NCI-H526 treated with DMSO at 0.1 percent for 48 hours (cell line): ENCODE measurements around the gene ARIH2.
A peak's percentile ranks its signal among the peaks of the same experiment; 100 is the strongest.

ENCODE experiments used
- DNase-seq: peaks from one replicate; lab custom pipeline; 2025; lab: John Stamatoyannopoulos, UW

The ARIH2 gene

DNA sequence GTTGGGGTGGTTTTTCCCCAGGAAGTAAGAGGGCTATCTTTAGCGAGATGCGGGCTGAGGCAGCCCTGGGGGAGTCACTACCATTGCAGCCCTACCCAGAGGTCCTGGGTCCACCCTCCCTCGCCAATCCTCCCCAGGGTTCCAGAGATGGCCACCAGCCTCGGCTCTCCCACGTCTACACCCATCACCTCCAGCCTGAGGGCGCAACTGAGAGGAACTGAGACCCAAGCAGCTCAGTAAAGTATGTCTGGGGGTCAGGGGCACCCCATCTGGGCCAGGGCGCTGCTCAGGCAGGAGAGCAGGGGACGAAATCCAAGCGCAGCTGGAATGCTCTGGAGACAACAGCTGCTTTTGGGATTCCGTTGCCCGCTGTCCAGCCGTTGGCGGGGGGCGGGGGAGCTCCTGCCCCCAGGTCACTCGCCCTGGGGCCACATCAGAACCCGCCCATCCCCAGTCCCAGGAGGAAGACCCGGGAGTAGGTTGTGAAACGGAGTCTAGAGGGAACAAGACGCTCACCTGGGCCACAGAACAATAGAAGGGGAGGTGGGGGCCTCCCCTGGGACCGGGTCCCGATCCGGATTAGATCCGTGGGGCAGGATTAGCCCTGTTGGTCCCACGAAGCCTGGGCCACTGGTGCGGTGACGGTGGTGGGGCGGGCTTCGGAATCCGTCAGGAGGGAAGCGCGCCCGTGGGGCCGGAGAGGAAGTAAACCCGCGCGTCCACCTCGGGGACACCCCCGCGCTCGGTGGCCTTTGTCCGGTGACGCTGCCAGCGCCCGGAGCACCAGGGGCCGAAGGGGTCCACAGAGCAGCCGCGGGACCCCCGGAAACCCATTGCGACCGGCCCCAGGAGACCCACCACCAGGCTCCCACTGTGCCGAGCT is 101.9 kb downstream of the ARIH2 start:
- no peak for DNase-seq

DNA sequence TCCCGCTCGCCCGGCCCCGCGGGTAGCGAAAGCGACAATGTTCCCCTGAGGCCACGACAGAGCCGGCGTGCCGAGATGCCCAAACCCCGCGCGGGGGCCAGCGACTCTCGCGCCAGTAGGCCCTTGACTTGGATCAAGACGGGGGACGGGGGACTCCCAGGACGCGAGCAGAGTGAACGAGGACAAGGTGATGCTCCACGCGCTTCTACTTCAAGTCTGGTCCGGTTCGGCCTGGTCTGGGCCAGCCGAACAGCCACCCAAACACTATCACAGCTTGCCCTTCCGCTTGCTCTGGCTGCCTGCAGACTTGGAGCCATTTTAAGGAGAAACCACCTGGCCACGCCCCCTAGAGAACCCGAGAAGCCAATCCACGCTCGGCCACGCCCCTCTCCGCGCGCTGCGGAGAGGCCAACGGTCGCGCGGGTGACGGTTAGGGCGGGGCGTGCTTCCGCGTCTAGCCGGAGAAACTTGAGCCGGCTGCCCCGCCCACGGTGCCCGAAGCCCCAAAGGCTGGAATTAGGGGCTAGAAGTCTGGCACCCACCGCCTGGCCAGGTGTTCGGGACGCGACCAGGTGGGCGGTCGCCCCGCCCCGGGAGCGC is 102.7 kb downstream of the ARIH2 start:
- DNase-seq = peak; percentile 97

DNA sequence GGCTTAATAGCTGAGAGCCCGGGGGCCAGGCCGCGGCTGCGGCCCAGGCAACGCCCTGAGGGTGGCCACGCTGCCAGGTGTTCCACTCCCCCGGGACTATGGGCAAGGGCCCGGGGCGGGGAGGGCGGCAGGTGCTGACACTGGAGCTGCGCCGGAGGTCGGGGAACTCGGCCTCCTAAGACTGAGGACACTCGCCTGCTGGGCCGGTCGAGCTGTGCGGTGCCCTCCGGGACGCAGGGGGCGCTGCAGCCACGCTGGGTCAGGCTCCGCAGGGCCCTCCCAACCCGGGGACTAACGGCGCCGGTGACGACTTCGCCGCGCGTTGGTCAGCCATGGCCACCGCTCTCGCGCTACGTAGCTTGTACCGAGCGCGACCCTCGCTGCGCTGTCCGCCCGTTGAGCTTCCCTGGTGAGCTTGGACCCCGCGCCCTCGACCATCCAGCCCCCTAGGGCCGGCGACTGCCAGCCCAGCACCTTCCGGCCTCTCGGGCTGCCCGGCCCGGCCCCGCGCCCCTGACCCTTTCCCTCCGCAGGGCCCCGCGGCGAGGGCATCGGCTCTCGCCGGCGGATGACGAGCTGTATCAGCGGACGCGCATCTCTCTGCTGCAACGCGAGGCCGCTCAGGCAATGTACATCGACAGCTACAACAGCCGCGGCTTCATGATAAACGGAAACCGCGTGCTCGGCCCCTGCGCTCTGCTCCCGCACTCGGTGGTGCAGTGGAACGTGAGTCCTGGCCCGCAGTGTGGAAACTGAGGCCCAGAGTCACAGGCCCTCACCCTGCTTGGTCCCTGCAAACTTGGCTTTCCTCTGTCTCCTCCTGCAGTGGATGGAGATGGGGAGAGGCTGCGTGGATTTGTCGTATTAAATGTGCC is 103.4 kb downstream of the ARIH2 start, which contains the start of gene NDUFAF3:
Gene NDUFAF3, plus strand, starts transcription at position 309 of the 875 bp plus-strand sequence. Its CDS starts 24 bp downstream, at position 333.
- peak; percentile 97 for DNase-seq

DNA sequence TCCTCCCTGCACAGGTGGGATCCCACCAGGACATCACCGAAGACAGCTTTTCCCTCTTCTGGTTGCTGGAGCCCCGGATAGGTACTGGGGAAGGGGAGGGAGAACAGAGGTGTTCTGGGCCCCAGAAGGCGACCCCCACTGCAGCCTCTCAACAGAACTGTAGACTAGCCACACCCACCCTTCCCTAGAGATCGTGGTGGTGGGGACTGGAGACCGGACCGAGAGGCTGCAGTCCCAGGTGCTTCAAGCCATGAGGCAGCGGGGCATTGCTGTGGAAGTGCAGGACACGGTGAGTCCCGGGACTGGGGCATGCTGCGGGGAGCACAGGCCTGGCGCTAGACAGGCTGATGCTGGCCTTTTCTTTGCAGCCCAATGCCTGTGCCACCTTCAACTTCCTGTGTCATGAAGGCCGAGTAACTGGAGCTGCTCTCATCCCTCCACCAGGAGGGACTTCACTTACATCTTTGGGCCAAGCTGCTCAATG is 104.1 kb downstream of the ARIH2 start:
- DNase-seq = no peak

DNA sequence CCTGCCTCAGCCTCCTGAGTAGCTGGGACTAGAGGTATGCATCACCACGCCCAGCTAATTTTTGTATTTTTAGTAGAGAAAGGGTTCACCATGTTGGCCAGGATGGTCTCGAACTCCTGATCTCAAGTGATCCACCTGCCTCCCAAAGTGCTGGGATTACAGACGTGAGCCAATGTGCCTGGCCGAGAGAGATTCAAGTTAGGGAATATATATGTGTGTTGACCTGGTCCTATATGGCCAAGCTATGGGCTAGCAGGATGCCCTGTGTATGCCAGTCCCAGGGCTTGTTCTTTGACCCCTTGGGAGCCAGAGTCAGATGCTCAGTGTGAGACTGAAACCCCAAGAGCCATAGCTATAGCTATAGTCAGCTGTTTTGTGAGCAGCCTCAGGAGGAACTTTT is 105.1 kb downstream of the ARIH2 start:
- DNase-seq = no peak

DNA sequence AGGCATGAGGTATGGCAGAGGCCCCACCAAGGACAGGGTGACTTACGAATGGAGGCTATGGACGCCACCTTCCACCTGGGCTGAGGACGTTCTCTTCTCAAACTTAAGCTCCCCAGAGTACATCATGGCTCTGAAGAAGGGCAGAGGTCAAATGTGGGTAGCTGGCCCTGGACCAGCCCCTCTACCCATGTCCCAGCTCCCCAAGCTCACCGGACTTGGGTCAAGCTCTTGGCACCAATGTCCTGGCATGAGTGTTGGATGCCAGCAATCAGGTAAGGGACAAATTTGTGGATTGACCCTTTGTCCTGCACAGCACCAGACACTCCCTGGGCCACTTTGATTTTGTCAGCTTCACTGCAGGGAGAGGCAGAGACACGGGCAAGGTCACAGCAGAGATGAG is 105.8 kb downstream of the ARIH2 start:
- DNase-seq = no peak

DNA sequence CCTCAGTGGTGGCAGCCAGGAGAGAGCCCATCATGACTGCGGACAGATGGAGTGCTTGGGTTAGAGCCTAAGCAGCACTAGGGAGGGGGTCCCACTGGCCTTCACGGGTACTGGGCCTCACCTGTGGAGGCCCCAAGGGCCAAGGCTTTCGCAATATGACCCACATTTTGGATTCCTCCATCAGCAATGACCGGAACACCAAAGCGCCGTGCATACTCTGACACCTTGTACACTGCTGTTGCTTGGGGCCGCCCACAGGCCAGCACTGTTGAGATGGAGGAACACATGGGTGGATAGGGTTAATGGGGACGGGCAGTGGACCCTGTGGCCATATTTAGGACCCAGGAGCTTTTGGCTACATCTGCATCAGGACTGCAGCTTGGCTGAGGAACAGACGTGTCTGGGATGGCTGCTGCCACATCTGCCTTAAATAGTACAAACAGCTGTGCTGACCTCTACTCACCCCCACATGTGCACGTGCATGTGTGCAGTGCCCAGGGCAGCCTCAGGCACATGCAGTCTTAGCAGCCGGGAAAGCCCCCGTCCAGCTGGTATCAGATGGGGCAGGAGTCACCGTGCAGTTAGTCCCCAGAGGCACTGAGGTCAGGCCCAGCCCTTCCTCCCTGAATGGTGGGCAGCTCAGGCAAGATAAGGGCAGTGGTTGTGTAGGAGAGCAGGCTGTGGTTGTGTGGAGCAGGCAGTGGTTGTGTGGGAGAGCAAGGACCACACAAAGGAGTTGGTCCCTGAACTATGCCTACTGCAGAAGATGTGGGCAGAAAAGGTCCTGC is 106.6 kb downstream of the ARIH2 start:
- no peak for DNase-seq

DNA sequence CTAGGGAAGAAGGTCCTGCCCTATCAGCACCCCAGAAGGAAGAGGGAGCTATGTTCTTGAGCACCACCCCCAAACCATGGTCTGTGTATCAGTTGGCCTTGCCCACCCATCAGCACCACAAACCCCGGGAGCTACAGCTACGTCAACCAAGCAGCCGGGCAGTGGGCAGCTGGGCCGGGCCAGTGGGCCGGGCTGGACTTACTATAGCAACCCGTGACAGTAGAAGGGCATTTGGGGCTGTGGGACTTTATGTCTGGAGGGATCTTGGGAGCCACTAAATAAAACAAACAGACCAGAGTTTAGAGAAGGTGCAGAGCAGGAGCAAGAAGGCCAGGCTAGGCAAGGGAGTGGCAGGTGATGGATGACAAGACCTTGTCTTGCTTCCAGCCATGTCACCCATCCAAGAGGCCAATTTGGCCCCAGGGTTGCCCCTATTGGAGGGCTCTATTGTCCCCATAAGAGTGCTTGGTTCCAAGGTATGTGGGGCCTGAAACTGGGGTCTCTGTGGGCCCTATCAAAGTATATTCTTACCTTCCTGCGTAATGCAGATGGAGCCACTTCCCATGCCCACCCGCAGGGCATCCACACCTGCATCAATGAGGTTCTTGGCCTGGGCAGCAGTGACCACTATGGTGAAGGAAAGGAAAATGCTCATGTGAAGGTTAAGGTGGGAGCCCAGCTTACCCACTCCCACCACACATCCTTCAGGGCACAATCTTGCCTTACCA is 107.3 kb downstream of the ARIH2 start:
- DNase-seq = no peak

DNA sequence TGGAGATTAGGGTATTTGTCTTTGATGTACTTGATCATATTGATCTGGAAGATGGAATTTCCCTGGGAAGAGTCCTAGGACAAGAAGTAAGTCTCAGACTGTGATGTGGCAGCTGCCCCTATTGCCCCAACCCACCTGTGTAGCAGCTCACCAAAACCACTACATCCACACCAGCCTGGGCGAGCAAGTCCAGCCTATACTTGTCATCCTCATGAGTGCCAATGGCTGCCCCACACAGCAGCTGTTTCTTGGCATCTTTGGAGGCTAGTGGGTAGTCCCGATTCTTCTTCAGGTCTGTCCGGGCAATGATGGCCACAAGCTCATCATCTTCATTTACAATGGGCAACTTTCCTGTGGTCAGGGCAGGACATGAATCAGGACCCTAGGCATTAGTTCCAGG is 107.9 kb downstream of the ARIH2 start:
- DNase-seq = no peak

DNA sequence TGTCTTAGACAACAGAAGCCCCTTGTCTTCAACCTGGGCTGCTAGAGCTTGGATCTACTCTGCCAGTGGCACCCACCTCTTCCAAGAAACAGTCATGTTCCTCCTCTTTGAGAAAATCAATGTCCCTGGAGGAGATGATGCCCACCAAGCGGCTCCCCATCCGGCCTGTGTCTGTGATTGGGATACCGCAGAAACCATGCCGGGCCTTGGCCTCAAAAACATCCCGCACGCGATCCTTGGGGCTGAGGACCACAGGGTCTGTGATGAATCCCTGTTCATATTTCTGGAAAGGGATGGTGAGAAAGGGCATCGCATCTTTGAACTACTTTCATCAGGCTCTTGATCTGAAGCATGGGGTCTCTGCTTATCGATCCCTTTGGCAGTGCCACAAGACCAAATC is 109.0 kb downstream of the ARIH2 start:
- no peak for DNase-seq

DNA sequence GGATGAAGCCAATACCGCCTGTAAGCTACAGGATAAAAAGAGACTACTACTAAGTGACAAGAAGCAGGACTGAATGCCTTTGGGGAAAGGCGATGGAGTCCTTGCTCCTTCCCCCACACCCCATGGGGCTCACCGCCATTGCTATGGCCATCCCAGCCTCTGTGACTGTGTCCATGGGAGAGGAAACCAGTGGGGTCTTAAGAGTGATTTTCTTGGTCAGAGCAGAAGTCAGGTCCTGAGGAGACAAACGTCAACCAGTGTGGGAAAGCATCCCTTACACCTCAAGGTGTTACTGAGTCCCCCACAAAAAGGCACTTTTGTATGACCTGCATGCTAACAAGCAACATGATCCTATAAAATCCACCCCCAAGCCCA is 109.6 kb downstream of the ARIH2 start:
- DNase-seq = no peak

DNA sequence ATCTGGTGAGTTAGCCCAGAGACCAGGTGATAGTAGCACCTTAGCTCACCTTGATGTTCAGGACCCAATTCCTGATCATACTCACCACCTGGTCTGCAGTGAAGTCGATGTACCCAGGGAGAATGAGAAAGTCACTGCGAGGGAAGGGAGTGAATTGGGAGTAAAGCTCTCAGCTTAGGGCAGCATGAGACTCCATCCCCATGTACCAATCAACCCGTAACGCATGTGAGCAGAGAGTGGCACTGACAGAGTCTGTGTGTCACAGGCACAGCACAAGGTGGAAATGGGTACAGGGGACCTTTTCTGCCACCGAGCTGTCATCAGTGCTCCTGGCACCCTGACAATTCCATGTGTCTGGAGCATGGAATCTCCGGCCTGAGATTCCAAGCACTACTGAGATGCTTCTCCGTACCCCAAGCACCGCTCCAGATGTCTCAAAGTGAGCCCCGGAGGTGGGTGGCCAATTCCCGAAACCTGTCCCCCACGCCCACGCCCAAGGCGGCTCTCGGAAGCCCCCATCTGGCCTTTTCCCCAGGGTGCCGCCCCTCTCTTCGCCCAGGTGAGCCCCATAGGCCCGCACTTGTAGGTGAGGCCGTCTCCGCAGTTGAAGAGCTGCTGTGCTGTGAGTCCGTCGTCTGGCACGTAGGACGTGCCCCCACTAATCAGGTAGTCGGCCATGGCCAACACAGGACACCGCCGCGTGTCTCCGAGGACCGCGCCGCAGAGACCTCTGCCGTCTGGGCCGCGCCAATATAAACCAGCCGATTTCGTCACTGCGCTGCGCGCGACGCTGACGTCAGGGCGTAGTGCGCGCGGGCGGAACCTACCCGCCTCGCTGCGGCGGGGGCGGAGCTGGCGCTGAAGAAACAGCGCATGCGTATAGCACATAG is 110.3 kb downstream of the ARIH2 start, which contains the start of gene IMPDH2:
Gene IMPDH2, minus strand, starts transcription at position 726 of the 890 bp plus-strand sequence. Its CDS starts 48 bp downstream, at position 678.
- peak; percentile 70 for DNase-seq

DNA sequence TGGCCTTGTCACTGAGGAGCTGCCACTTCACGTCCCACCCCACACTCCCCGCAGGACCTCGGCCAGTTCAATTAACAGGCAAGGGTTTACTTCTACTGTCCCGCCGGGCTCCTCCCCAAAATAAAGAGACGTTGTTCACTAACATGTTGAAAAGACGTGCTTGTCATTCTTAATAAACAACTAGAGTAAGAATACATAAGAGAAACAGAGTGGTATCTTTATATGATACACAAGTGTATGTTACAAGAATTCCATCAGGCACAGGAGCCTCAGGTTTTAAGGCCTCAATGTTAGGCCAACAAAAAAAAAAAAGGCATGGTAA is 110.9 kb downstream of the ARIH2 start:
- no peak for DNase-seq

DNA sequence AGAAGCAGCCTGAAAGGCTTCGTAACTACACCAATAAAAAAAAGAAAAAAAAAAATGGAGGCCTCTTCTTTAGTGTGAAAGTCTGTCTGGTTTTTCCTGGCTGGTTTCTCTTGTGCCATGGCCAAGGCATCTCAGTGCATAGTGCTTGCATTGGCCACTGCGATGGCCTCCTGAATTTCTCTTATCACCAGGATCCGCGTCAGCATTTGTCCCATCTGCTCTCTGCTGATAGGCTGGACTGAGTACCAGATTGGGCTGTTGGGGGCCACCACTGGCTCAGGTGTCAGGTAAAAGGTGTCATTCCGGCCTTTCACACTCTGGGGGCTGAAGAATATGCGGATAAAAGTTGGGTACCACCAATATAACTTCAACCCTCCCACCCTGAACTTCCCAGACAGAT is 111.7 kb downstream of the ARIH2 start:
- no peak for DNase-seq

DNA sequence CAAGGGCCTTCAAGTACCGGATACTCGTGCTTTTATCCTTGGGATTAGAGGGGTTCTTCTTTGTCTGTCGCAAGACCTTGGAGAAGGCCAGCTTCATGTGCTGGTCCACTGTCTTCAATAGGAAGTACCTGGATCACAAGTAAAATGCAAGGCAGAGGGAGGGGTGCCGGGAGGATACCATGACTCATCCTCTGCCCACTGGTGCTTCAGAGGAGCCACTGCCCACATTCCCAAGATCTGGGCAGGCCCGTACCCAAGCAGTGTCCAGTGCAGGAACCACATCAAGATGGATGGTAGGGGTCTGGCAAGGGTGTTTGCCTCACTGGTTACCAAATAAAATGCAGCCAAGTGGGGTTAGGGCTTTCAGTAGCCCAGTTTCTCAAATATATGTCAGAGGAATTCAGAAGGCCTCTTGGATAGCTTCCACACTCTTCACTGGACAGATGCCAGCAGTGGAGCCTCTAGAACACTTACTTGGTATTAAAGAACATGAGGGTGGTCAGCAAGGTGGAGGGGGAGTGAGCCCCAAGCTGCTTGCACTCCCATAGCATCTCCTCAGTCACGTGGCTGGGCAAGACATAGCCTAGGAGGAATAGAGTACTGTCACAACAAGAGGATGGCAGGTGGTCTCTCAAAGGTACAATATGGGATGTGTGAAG is 114.1 kb downstream of the ARIH2 start:
- DNase-seq = no peak

DNA sequence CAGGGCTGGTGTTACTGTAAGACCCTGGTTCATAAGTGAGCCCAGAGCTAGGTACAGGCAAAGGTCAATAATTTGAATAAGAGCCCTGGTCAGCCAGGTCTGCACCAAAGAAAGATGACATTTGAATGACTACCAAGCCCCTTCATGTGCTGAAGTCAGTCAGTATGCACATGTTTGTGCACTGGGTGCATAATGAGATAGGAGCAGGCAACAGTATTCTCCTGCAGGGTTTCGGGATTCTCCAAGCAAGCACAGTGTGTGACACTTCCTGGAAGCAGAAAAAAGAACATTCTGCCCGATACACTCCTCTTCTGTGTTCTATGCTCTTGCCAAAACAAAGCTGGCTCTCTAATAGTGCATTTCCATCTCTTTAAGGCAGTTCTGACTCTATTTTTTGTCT is 116.0 kb downstream of the ARIH2 start:
- no peak for DNase-seq

DNA sequence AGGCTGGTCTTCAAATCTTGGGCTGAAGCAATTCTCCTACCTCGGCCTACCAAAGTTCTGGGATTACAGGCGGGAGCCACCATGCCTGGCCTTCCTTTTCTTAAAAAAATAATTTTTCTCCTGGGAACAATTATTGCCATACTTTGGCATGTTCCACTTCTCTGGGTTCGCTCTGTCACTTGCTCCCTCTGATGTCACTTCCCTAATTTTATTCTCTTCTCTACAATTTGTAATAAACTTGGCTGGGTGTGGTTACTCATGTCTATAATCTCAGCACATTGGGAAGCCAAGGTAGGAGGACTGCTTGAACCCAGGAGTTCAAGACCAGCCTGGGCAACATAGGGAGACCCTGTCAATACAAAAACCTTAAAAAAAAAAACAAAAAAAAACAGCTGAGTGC is 116.6 kb downstream of the ARIH2 start:
- DNase-seq = no peak
